Naive B cell (primary cell): ENCODE results near the gene GPX1. TPM values are rescaled to one million over a fixed set of nuclear protein-coding genes. Genes with fewer than 3 reads are reported as not detected.
A peak's percentile ranks its signal among the peaks of the same experiment; 100 is the strongest.
"Not testable (repeated sequence)": the region's sequence is repeated elsewhere in the genome, so short reads cannot be mapped to it uniquely, and the experiment has no call there.

Experiments
- ATAC-seq, 2 donors: fragments of 150-1000 bp; cut with Tn5 transposase; 2 replicates each; pipeline ENCODE4 v1.10.0; 2021; ENCODE audit warnings: low read depth in 2 of 2, mild to moderate bottlenecking in 2 of 2, moderate library complexity in 2 of 2
- DNase-seq: peaks from one replicate; pipeline ENCODE4 v3.0.0; 2022
- H3K27ac Mint-ChIP-seq, 6 donors: one replicate each; pipeline ENCODE4 v1.8.0; 2020 to 2022; ENCODE audit warnings: mild to moderate bottlenecking in 6 of 6, mixed read lengths in 6 of 6, moderate library complexity in 5 of 6, inconsistent platforms in 2 of 6
- H3K27me3 Mint-ChIP-seq, 3 donors: one replicate each; pipeline ENCODE4 v1.8.0; 2021 to 2022; ENCODE audit warnings: mixed read lengths in 3 of 3, mild to moderate bottlenecking in 1 of 3
- H3K36me3 Mint-ChIP-seq, 2 donors: one replicate each; pipeline ENCODE4 v1.8.0; 2020 to 2022; ENCODE audit warnings: mixed read lengths in 2 of 2, inconsistent platforms in 1 of 2, mild to moderate bottlenecking in 1 of 2
- H3K4me1 Mint-ChIP-seq, 3 donors: one replicate each; pipeline ENCODE4 v1.8.0; 2020 to 2022; ENCODE audit warnings: mixed read lengths in 3 of 3, inconsistent platforms in 1 of 3, mild to moderate bottlenecking in 1 of 3, moderate library complexity in 1 of 3
- H3K4me3 Mint-ChIP-seq, 8 donors: one replicate each; pipeline ENCODE4 v1.8.0; 2020 to 2022; ENCODE audit warnings: mild to moderate bottlenecking in 8 of 8, mixed read lengths in 8 of 8, moderate library complexity in 8 of 8, inconsistent platforms in 2 of 8
- H3K9me3 Mint-ChIP-seq, 7 donors: one replicate each; pipeline ENCODE4 v1.8.0; 2020 to 2022; ENCODE audit warnings: mixed read lengths in 7 of 7, mild to moderate bottlenecking in 5 of 7, inconsistent platforms in 2 of 7, moderate library complexity in 1 of 7
- polyA plus RNA-seq, 6 donors: library from polyadenylated mRNA; unstranded; fragments of 300-500 nt; fragmentation: Illumina TruSeq; gene quantifications; one replicate each; pipeline ENCODE4 v1.2.3, GENCODE V29; 2021; ENCODE audit warnings: low read depth in 6 of 6

Gene GPX1
- polyA plus RNA-seq, 6 donors from 2014 or later: 289 to 380 (median 329) TPM

DNA sequence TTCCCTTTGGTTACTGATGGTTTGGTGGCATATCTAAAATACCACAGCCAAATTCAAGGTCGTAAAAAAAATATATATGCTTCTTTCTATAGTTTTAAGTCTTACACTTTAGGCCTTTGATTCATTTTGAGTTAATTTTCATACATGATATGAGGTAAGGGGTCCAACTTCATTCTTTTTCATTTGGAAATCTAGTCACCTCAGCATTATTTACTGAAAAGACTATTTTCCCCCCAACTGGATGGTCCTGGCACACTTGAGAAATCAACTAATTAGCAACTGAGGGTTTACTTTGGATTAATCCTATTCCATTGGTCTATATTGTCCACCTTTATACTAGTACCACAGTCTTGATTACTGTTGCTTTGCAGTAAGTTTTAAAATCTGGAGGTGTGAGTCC is 27.5 kb upstream of the GPX1 start:
- no peaks in the 10 kb centered on the region for H3K27me3 Mint-ChIP-seq
- no peak for DNase-seq
- peak overlapping the region in 5 of 6 donors; percentile 6 to 86 (median 70) for H3K27ac Mint-ChIP-seq
- no peaks in the 10 kb centered on the region for H3K9me3 Mint-ChIP-seq
- H3K4me3 Mint-ChIP-seq: peak overlapping the region in 6 of 8 donors; percentile 6 to 78 (median 55)
- H3K4me1 Mint-ChIP-seq: peaks cover 35 to 80% (median 59%) of the 10 kb centered on the region in 3 donors
- ATAC-seq: no peak
- peaks cover 0 to 8% of the 10 kb centered on the region in 2 donors for H3K36me3 Mint-ChIP-seq

DNA sequence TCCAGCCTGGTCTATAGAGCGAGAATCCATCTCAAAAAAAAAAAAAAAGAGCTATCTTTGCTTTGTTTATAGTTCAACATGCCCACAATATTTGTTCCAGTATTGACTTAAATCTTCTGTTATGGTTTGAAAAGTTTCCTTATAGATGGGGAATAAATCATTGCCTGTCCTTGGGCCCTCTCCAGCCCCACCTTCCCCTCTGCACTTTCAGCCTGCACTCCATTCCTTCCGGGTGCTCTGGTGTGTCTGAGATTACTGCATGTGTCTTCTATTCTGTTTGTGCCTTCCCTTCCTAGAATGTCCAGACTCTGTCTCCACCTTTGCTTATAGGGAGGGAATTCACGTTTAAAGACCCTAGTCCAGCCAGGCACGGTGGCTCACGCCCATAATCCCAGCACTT is 25.2 kb upstream of the GPX1 start:
- Mint-ChIP-seq H3K9me3 (peaks cover 0 to 3% (median 0%) of the 10 kb centered on the region in 7 donors), H3K27me3 (no peaks in the 10 kb centered on the region), H3K4me1 (peaks cover 41 to 83% (median 69%) of the 10 kb centered on the region in 3 donors), H3K27ac (peak overlapping the region in 4 of 6 donors; percentile 75 to 92 (median 82)), H3K4me3 (peak overlapping the region in 2 of 8 donors; percentile 9 to 72), H3K36me3 (peaks cover 4 to 11% of the 10 kb centered on the region in 2 donors)
- ATAC-seq: no peak
- DNase-seq: no peak

DNA sequence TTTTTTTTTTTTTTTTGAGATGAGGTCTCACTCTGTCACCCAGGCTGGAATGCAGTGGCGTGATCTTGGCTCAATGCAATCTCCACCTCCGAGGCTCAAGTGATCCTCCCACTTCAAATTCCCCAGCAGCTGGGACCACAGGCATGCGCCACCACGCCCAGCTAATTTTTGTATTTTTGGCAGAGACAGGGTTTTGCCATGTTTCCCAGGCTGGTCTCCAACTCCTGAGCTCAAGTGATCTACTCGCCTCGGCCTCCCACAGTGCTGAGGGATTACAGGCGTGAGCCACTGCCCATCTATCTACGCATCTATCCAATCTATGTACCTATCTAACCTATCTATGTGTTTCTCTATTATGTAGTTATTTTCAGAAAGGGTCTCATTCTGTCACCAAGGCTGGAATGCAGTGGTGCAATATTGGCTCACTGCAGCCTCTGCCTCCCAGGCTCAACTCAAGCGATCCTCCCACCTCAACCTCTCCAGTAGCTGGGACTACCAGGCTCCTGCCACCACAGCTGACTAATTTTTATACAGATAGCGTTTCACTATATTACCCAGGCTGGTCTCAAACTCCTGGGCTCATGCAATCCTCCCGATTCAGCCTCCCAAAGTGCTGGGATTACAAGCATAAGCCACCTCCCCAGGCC is 20.2 kb upstream of the GPX1 start:
- ATAC-seq (no peak), DNase-seq (no peak)
- Mint-ChIP-seq H3K4me3 (peak overlapping the region in 4 of 8 donors; percentile 9 to 47 (median 32)), H3K27ac (peak overlapping the region in 3 of 6 donors; percentile 60 to 86 (median 84)), H3K4me1 (peaks cover 29 to 82% (median 53%) of the 10 kb centered on the region in 3 donors), H3K27me3 (no peaks in the 10 kb centered on the region), H3K9me3 (peaks cover 0 to 5% (median 2%) of the 10 kb centered on the region in 7 donors), H3K36me3 (peaks cover 10 to 13% of the 10 kb centered on the region in 2 donors)

DNA sequence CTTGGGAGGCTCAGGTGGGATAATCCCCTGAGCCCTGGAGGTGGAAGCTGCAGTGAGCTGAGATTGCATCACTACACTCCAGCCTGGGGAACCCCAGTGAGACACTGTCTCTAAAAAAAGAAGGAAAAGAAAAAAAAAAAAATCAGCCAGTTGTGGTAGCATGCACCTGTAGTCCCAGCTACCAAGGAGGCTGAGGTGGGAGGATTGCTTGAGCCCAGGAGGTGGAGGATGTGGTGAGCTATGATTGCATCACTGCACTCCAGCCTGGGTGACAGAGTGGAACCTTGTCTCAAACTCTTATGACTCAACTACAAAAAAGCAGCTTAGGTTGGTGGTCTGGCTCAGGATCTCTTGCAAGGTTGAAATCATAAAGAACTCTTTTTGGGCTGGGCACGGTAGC is 19.3 kb upstream of the GPX1 start:
- peaks cover 0 to 5% (median 2%) of the 10 kb centered on the region in 7 donors for H3K9me3 Mint-ChIP-seq
- peaks cover 35 to 82% (median 50%) of the 10 kb centered on the region in 3 donors for H3K4me1 Mint-ChIP-seq
- H3K27ac Mint-ChIP-seq: peak overlapping the region in 2 of 6 donors; percentile 60 to 65

DNA sequence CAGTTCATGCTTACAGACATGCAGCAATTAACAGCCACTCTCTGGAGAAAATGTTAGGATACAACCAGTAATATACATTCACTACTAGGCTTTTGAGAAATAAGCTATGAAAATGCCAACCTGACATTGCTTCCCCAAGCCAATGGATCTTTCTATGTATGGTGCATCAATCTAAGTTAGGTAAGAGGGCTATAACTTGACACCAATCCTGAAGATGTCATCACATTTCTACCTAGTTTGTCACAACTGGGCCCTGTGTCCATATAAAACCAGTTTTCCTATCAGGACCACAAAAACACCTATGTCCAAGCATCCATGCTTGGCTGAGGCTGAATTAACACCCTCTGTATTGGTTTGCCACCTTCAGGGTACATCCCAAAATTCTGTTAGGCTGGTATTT is 13.8 kb upstream of the GPX1 start:
- DNase-seq (no peak), ATAC-seq (no peak)
- Mint-ChIP-seq H3K27me3 (no peaks in the 10 kb centered on the region), H3K9me3 (no peaks in the 10 kb centered on the region), H3K36me3 (peaks cover 5 to 8% of the 10 kb centered on the region in 2 donors), H3K4me1 (peaks cover 20 to 57% (median 28%) of the 10 kb centered on the region in 3 donors), H3K4me3 (no peak overlapping the region), H3K27ac (peak overlapping the region in 2 of 6 donors; percentile 37 to 68)

More for the DNA sequence above, 19.3 kb upstream of the GPX1 start:
- H3K27me3 Mint-ChIP-seq: no peaks in the 10 kb centered on the region
- H3K4me3 Mint-ChIP-seq: peak overlapping the region in 1 of 8 donors; percentile 39
- ATAC-seq (peak; percentile 32 to 42), DNase-seq (no peak)
- H3K36me3 Mint-ChIP-seq: peaks cover 10 to 14% of the 10 kb centered on the region in 2 donors

DNA sequence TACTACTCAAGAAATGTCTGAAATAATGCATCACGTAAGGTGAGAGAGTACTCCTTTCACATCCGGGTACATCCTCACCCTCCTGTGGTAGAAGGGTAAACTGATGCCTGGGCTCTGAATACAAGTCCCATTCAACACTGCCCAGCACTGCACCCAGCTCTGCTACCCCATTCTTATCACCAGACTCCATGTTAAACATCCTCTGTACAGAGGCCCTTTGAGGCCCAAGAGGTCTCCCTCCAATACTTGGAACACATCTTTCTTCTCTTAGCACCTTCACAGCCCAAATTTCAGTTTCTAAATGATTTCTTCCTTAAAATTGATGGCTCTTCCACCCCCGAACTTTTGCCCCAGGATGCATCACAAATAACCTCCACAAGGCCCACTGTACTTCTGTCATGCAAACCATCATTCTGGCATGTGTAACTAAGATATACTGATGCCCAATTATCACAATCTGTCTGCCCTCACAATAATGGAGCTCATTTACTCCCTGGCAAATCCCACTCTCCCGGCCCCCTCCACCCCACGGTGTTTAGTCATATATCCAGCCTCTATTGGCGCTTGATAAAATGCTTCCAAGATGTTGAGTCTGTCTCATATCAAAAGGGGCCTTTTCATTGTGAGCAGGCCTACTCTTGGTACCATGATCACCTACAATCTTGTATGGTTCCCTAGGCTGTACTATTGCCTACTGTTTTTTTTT is 12.6 kb upstream of the GPX1 start:
- ATAC-seq (no peak), DNase-seq (no peak)
- Mint-ChIP-seq H3K4me1 (peaks cover 20 to 47% (median 23%) of the 10 kb centered on the region in 3 donors), H3K4me3 (no peak overlapping the region), H3K27me3 (no peaks in the 10 kb centered on the region), H3K36me3 (peaks cover 5 to 14% of the 10 kb centered on the region in 2 donors), H3K9me3 (no peaks in the 10 kb centered on the region), H3K27ac (peak overlapping the region in 5 of 6 donors; percentile 3 to 76 (median 68))

DNA sequence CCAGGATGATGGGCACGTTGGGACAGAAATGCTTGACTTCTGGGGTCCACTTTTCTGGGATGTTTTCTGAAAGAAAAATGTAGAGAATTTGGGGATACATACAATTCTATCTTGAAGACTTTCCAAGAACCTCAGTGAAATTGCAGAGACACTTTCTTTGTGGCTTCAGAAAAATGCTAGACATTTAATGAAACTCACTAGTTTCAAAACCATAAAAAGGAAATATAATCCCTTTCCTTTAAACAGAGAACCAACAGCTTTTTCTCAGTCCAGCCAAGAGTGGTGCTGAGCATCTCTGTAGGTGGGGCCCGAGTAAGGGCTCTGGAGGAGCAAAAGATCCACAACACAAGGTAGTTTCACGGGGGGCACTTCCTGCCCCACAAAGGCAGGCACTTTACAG is 4.4 kb upstream of the GPX1 start:
- ATAC-seq (no peak), DNase-seq (no peak)
- no peaks in the 10 kb centered on the region for H3K27me3 Mint-ChIP-seq
- peaks cover 10 to 15% of the 10 kb centered on the region in 2 donors for H3K36me3 Mint-ChIP-seq
- H3K4me3 Mint-ChIP-seq: peak overlapping the region in 1 of 8 donors; percentile 51
- peaks cover 3 to 20% (median 8%) of the 10 kb centered on the region in 3 donors for H3K4me1 Mint-ChIP-seq
- no peaks in the 10 kb centered on the region for H3K9me3 Mint-ChIP-seq
- peak overlapping the region in 2 of 6 donors; percentile 37 to 81 for H3K27ac Mint-ChIP-seq

DNA sequence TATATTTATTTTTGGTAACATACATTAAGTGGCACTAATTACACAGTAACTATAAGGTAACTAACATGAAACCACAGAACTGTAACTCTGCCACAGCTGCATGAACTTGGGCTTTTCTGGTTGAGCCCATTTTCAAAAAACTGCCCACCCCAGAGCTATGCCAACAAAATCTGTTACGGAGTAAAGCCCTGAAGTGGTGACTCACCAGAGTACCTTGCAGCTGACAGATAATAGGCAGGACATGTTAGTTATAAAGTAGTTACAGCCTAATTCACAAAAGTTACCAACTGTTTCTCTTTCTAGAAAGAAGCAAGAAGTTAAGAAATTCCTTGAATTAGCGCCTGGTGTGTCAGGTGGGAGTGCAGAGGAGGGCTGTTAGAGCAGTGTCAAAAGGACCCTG is 1.5 kb upstream of the GPX1 start:
- peak overlapping the region in 3 of 8 donors; percentile 97 to 98 (median 98) for H3K4me3 Mint-ChIP-seq
- H3K27me3 Mint-ChIP-seq: no peaks in the 10 kb centered on the region
- H3K9me3 Mint-ChIP-seq: no peaks in the 10 kb centered on the region
- DNase-seq (no peak), ATAC-seq (no peak)
- H3K27ac Mint-ChIP-seq: peak overlapping the region in 4 of 6 donors; percentile 51 to 96 (median 82)
- peaks cover 7 to 16% of the 10 kb centered on the region in 2 donors for H3K36me3 Mint-ChIP-seq
- H3K4me1 Mint-ChIP-seq: peaks cover 7 to 46% (median 26%) of the 10 kb centered on the region in 3 donors

DNA sequence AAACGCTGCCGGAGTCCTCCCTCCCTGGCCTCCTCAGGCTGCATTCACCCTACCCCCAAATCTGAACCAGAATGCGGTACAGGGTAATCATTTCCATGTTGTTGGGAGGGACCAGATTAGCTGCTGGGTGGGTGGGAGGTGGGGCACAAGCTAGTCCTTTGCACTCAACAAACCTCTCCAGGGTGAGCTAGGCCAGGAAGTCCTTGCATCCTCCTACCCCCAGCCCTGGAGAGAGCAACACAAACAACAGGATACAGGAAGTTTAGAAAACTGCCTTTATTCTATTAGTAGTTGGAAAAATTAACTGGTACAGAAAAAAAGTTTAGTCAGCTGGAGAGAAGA is 702 bp upstream of the GPX1 start:
- DNase-seq (no peak), ATAC-seq (no peak)
- H3K4me3 Mint-ChIP-seq: peak overlapping the region; percentile 92 to 99 (median 98)
- peaks cover 9 to 50% (median 30%) of the 10 kb centered on the region in 3 donors for H3K4me1 Mint-ChIP-seq
- H3K9me3 Mint-ChIP-seq: no peaks in the 10 kb centered on the region
- H3K27ac Mint-ChIP-seq: peak overlapping the region; percentile 80 to 98 (median 94)
- H3K36me3 Mint-ChIP-seq: peaks cover 7 to 16% of the 10 kb centered on the region in 2 donors
- H3K27me3 Mint-ChIP-seq: no peaks in the 10 kb centered on the region

DNA sequence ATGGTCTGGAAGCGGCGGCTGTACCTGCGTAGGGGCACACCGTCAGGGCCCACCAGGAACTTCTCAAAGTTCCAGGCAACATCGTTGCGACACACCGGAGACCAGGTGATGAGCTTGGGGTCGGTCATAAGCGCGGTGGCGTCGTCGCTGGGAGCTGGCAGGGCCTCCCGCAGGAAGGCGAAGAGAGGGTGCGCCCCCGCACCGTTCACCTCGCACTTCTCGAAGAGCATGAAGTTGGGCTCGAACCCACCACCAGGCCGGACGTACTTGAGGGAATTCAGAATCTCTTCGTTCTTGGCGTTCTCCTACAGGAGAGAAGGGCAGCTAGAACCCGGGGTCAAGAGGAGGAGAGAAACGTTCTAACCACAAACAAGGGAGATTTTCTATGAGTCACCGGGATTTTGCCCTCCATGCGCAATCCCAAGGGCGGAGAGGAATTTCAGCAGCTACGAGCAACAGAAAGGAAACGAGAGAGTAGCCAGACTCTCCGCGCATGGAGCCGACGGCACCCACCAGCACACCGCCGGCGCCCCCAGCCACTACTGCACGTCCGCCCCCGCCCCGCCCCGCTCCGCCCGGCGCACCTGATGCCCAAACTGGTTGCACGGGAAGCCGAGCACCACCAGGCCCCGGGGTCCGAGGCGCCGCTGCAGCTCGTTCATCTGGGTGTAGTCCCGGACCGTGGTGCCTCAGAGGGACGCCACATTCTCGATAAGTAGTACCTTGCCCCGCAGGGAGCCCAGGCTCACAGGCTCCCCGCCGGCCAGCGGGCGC is 523 bp downstream of the GPX1 start:
- H3K27me3 Mint-ChIP-seq, H3K9me3 Mint-ChIP-seq: not testable (repeated sequence)
- DNase-seq: peak; percentile 46
- Mint-ChIP-seq H3K36me3 (peaks cover 6 to 16% of the 10 kb centered on the region in 2 donors), H3K4me1 (peaks cover 15 to 55% (median 42%) of the 10 kb centered on the region in 3 donors), H3K27ac (peak overlapping the region; percentile 96 to 99 (median 98)), H3K4me3 (peak overlapping the region; percentile 92 to 99 (median 98))
- ATAC-seq: peak; percentile 37 to 43

DNA sequence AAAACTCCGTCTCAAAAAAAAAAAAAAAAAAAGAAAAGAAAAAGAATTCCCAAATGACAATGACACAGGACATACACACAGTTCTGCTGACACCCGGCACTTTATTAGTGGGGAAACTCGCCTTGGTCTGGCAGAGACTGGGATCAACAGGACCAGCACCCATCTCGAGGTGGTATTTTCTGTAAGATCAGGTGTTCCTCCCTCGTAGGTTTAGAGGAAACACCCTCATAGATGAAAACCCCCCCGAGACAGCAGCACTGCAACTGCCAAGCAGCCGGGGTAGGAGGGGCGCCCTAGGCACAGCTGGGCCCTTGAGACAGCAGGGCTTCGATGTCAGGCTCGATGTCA is 1.1 kb downstream of the GPX1 start:
- H3K9me3 Mint-ChIP-seq, H3K27me3 Mint-ChIP-seq: not testable (repeated sequence)
- H3K36me3 Mint-ChIP-seq: peaks cover under 1 to 16% of the 10 kb centered on the region in 2 donors
- peak overlapping the region; percentile 92 to 99 (median 98) for H3K4me3 Mint-ChIP-seq
- peak overlapping the region; percentile 96 to 99 (median 98) for H3K27ac Mint-ChIP-seq
- peaks cover 18 to 60% (median 48%) of the 10 kb centered on the region in 3 donors for H3K4me1 Mint-ChIP-seq
- peak; percentile 73 to 76 for ATAC-seq
- DNase-seq: peak; percentile 59

DNA sequence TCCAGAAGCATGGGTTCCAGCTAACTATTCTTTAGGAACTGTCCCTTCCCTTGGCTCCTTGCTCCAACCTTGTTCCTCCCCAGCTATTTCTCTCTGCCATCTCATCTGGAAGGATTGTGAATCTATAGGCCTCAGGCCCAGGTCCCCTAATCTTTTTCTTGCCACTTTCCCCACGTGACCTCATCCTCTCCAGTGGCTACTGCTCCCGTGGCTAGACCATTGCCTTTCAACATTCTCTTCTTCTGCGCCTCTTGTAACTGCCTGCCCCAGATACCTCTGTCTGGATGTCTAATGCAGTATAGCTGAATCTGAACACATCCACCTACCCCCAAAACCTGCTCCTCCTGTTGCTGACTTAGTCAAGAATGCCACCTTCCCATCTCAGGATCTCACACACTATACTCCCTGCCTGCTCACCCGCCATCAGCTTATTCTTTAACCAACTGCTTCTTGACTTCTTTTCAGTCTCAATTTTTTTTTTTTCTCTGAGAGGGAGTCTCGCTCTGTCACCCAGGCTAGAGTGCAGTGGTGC is 5.2 kb downstream of the GPX1 start:
- Mint-ChIP-seq H3K36me3 (peaks cover 0 to 6% of the 10 kb centered on the region in 2 donors), H3K4me3 (peak overlapping the region in 4 of 8 donors; percentile 2 to 80 (median 45)), H3K4me1 (peaks cover 24 to 71% (median 48%) of the 10 kb centered on the region in 3 donors)

DNA sequence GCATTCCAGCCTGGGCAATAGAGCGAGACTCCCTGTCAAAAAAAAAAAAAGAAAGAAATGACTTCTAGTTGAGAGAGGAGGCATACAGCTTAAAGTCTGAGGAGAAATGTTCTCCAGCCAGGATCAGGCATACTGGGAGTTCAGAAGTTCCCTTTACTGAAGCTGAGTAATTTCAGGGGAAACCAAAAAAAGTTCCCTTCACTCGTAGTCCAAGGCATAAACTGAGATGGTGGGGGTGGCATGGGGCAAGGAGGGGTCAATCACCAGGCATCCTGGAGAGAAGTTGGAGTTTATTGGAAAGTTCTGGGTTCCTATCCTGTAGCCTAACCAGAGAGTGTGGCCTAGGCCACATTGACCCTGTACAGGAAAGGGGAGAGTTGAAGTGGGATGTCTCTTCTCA is 5.9 kb downstream of the GPX1 start:
- ATAC-seq (no peak), DNase-seq (no peak)
- Mint-ChIP-seq H3K27ac (peak overlapping the region in 5 of 6 donors; percentile 3 to 88 (median 47)), H3K36me3 (peaks cover 0 to 6% of the 10 kb centered on the region in 2 donors), H3K4me3 (peak overlapping the region in 6 of 8 donors; percentile 2 to 80 (median 66)), H3K9me3 (no peaks in the 10 kb centered on the region), H3K4me1 (peaks cover 24 to 69% (median 46%) of the 10 kb centered on the region in 3 donors), H3K27me3 (no peaks in the 10 kb centered on the region)

More for the DNA sequence above, 5.2 kb downstream of the GPX1 start:
- ATAC-seq: no peak
- no peak for DNase-seq
- peak overlapping the region in 5 of 6 donors; percentile 2 to 88 (median 45) for H3K27ac Mint-ChIP-seq
- no peaks in the 10 kb centered on the region for H3K9me3 Mint-ChIP-seq
- no peaks in the 10 kb centered on the region for H3K27me3 Mint-ChIP-seq
